HG03469 (cell line): ENCODE data around the gene PIP4K2B.

Experiments used
- ATAC-seq: cut with Tn5 transposase; IDR thresholded peaks from one replicate; pipeline ENCODE4 v1.9.1; 2021; ENCODE audit warnings: mild to moderate bottlenecking, moderate library complexity, moderate number of reproducible peaks; ENCODE audit not compliant: unreplicated experiment

The PIP4K2B gene

DNA sequence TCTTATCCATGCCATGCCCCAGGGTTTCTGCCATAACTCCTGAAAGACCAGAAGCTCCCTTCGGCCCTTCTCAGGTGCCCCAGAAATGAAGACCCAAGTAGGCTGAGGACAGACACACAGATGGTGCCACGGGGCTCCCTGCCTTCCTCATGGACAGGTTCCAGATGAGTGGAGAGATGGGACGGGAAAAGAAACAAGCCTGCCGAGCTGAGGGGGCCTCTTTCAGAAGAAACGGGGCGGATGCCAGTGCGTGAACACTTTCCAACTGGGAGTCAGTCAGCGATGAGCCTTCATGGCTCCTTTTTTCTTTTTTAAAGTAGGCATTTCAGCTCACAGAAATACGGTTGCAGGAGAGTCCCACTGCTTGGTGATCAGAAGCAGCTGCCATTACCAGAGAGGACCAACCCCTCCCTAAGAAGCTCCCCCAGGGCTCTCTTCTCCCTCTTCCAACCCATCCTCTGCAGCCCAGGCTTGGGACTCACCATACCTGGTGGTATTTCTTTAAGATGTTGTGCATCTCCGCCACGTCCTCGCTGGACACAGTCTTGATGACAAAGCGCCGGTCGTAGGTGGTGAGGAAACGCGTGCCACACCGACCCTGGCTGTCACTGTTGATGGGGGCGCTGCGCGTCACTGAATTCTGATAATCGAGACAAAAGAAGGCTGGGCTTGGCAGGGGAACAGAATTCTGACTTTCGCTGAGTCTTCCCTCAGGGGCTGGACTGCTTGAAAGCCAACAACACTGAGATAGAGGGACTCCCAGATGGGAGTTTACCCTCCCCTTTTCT lies 19.2 kb downstream of the PIP4K2B start:
- no peak for ATAC-seq

DNA sequence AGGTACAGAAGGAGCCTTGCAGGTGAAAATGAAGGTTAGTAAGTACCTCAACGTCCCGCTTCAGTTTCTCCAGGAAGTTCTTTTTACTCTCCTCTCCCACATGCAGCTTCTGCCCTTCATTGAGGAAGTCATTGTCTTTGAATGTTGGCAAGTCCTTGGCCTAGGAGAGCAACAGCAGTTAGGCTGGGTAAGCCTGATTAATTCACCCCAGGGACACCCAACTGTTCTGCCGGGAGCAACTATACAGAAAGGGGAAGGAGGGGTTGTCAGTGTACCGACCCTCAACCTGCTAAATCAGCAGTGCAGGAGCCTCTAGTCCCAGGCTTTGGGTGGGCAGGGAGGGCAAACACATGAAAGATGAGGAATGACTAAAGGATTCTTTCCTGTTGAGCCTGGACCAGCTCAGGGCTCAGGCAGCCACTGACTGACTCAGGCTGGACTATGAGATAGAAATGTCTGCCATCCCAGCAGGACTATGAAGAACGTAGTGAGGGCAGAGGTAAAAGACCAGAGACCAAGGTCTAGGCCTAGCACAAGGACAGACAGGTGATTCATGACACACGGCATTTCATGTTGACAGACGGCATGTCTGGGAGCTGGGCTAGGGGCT lies 21.6 kb downstream of the PIP4K2B start:
- no peak for ATAC-seq

DNA sequence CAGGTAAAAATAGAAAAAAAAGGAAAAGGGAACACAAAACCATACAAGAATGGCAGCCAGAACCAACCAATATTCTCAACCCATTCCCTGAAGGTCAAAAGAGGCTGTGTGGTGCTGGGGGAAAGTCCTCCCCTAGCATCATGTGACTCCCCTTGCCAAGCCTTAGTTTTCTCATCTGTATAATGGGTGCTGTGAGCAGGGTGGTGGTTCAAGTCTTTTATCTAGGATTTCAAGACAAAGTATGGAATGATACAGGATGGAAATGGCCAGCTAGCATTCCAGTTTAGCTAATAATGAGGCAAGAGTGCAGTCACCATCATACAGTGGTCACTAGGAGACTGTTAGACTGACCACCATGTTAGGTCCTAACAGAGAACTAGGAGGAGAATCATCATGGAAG lies 26.1 kb downstream of the PIP4K2B start:
- ATAC-seq = no peak

DNA sequence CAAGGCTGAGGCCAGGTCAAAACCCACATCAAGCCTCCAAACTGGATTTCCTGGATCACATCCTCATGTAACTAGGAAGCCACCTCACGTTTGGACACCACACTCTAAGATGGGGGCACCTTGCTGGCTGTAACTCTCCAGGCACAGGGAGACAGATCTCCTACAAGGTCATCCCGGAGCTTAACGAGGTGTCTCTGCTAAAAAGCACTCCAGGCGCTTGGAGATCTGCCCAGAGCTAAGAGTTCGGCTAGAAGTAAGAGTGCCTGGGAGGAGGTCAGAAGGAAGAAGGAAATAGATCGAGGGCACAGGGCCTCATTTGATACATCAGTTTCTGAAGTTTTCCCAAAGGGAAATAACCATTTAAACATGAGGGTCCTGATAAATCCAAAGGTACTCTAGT lies 30.9 kb downstream of the PIP4K2B start:
- no peak for ATAC-seq

DNA sequence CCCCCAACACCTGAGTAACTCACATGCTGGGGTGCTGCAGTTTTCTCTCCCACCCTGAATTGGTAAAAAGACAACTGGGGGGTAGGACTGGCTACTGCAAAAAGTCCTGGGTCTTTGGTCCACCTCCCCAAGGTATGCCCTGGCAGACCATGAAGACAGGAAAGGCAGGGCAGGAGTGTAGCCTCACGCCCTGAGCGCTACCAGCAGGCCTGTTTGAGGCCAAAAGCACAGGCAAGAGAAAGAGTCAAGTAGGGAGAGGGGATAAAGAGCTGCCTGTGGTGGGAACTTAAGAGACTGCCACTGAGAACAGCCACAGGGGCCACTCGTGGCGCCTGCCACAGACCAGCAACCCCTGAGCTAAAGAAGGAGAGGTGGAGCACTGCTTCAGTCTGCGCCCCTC lies 33.0 kb downstream of the PIP4K2B start:
- ATAC-seq = no peak

DNA sequence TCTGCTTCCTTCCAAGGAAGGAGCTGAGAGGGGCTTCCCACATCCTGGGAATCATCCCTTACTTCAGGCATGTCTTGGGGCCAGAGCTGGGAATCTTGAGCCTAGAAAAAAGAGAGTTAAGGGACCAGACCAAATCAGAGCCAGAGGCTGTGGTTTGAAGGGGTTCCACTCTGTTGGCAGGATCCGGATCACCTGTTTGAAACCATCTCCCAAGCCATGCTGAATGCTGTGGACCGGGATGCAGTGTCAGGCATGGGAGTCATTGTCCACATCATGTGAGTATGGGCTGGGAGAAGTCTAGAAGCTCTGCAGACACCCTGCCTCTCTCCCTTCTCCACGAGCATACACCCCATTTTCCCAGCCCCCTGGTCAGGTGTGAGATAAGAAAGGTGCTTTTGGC lies 37.1 kb downstream of the PIP4K2B start:
- no peak for ATAC-seq

DNA sequence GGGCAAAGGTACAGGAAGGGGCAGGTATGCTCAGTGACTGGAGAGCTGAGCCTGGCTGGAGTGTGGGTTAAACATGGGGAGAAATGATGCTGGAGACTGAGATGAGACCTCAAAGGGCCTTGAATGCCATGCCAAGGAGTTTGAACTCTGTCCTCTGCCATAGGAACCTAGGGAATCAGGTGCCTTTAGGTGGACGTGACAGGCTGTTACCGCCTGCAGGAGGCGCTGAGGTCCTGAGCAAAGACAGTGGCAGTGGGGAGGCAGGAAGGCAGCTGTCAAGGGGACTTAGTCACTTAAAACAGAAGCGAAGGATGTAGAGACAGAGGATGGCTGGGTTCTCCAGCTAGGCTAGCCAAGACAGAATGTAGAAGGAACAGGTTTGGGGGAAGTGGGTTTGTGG lies 37.7 kb downstream of the PIP4K2B start:
- ATAC-seq = no peak

GRCh38 chr17:38753071-38753506 lies 46.3 kb downstream of the PIP4K2B start:
- ATAC-seq = no peak

DNA sequence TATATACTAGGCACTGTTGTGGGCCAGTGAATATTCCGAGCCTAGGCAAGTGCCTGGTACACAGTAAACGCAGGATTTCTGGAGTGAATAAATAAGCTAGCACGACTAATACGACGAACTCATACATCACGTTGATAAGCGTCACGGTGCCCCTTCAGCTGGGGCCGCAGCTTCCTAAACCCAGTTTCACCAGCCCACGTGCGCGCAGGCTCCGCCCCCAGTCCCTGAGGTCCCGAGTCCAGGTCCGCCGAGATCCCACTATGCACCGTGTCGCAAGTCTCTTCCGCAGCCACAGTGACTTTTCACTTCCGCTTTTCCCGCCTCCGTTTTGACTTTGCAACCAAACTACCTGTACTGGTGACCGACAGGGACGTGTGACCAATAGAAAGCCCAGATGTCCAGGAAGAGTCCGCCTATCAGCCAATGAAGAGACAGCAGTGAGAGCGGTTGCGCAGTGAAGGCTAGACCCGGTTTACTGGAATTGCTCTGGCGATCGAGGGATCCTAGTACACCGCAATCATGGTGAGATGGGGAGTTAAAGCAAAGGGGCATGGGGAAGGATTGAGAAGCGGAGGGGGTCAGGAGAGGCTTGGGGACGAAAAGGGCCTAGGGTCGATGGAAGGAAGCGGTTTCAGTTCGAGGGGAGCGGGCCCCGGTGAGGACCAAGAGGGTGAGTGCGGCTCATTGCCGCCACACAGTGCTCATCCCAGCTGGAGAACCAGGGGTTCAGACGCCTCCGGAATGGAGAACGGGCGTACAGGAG lies 46.9 kb downstream of the PIP4K2B start, which contains the start of gene PSMB3:
PSMB3 (plus strand) TSS at position 434 of the 763 bp plus-strand sequence; CDS start at position 520, 86 bp downstream.
- peak; percentile 58 for ATAC-seq

DNA sequence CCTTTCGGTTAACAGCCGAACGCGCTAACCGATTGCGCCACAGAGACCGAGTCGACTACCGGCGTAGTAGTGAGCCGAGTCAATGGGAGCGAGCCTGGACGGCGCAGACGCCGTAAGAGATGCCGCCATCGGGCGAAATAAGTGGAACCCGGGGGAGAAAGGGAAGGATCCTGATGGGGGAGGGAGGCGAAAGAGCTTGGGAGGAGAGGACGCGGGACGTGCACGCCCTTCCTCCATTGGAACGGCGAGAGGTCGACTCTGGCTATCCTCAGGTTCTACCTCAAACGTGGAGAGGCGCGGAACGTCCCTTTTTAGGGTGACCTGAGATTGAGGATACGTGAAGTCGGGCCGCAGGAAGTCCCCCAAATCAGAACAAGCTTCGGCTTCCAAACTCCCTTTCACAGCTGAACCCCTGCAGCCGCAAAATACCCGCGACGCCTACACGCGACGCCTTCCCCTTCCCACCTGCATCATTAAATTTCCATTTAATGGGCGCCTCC lies 47.5 kb downstream of the PIP4K2B start:
- no peak for ATAC-seq

DNA sequence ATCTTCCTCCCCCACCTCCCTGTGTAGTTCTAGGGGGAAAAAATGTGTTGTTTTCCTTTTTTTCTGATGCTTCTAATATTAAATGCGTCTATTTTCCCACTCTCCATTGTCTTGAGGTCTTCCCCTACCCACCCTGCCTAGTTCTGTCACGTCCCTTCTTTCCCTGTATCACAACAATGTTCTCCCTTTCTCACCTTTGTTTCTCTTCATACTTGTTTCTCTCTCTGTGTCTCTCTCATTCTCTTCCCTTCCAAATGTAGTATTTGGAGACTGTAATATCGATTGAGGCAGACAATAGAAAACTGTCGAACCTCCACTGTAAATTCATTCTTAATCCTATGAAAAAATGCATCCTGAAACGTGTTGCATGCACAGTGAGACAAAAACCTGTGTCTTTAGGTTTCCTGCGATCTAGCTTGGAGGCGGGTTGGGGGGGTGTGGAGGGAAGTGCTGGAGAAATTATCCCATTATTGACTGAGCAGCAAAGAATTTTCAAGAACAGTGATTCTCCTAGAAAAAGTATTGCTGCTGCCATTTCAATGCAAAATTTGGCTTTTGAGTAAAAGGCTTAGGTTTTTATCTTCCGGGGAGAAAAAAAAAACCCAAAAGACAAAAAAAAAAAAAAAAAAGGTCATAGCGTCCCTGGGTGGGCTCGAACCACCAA lies 48.1 kb downstream of the PIP4K2B start:
- ATAC-seq = no peak

GRCh38 chr17:38750312-38751121 lies 48.8 kb downstream of the PIP4K2B start:
- no peak for ATAC-seq

DNA sequence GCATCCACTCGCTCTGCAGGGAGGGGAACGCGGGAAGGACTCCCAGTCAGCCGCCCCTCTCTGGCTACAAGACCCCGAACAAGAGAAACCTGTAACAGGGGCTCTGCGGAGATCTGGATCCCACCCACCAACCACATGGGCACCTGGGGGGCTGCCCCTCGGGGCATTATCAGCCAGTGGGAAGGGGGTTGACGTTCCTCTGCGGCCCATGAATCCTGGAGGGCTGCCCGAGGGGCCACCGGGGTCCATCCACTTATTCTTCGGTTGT lies 49.4 kb downstream of the PIP4K2B start:
- no peak for ATAC-seq

DNA sequence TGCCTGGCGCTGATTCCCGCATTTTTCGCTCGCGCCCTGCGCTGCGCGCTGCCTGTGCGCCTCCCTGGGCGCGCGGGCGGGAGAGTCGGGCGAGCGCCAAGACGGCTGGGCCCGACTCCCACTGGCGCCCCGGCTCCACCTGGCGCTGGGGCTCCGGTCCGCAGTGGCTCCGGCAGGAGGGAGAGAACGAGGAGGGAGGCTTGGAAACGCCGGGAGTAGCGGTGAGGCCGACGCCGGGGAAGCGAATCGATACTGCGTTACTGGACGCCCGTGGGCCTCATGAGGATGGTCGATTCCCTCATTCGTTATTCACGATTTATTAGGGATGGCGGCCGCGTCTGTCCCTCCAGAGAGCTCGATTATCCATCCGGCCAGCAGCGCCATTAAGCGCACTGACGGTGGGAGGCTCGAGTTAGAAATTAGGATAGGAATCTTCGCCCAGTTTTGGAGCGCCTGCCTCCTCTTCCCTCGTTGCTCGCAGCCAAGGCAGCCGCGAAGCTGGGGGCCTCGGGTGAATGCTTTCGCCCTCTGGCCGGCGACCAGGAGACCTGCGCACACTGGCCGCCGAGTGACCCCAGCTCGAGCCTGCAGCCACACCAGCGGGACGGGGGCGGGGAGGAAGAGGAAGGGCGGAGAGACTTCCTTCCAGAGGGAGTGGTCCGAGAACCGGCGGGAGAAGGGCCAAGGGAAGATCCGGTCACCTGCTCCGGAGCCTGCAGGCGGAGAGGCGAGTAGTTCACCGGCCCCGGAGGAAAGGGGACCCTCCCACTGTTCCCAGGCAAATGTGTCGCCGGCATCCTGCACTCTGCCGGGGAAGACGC lies 49.9 kb downstream of the PIP4K2B start:
- ATAC-seq = no peak

DNA sequence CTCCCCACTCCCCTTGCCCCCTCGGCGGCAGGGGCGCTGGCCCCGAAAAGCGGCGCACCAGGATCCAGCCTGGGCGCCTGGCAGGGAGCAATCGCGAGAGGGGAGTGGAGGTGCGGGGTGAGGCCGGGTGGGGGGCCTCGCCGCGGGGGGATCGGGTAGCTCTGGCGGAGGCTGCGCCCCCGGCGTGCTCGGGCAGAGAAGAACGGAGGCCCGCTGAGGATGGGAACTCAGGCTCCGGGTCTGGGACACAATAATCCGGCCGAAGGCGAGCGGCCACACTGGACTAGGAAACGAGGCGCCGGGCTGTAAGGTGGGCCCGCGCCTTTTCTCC lies 50.5 kb downstream of the PIP4K2B start:
- no peak for ATAC-seq

- no peak for ATAC-seq
Observed at GRCh38 chr17:38748149-38748891, 51.0 kb downstream of the PIP4K2B start, which contains the start of gene PCGF2. Gene PCGF2, minus strand, starts transcription at chr17:38748336. Its CDS starts 7,934 bp downstream, at chr17:38740402.

DNA sequence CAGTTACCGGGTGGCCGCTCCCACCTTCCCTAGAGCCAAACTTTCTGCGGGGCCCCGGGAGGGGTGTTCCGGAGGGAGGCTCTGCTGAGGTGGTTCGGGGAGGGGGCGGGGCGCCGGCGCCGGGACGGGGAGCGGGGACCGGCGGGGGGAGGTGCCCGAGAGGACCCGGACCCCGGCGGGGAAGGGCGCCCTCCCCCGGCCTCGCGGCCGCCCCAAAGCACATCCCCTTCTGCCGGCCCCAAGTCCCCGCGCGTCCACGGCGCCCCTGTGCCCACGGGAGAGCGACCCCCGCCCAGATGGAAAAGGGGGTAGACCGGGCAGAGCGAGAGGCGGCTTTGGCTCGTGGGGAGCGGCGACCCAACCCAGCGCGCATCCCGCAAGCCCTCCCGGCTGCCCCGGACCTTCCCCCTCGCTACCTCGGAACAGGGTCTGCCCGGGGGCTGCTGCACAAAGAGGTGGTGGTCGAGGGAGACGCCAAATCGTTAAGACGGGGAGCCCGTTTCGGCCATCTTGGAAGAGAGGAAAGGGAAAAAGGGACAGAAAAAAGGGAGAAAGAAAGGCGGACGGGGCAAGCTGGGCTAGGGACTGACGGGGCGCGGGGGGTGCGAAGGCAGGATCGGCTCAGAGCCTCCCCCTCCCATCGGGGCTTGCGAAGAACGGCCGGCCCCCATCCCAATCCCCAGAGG lies 51.8 kb downstream of the PIP4K2B start:
- no peak for ATAC-seq

DNA sequence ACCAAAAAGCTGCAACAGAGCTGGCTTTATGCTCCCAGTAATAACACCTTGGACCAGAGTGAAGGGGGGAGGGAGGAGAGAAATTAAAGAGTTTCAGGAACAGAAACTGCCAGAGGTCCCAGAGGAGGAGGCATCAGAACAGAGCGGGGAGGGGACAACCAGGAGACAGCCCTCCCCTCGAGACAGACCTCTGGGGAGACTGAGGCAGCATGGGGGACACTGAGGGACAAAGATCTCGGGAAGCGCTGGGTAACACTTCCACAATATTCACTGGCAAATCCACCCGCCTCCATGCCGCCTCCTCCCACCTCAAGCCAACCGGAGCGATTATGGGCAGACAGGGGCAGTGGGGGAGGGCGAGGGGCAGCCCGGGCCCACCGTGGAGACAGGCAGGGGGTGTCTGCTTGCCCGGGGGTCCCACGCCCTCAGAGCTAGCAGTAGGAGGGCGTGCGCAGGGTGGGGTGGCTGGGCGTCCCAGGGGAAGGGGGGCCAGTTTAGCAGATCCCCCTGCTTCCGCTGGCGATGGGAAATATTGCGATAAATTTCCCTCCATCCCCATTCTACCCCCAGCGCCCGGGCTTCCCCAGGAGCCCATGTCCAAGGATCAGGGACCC lies 52.4 kb downstream of the PIP4K2B start:
- ATAC-seq = no peak
